GM18861 (cell line): ENCODE measurements around the gene ARID1B.

Experiments
- ATAC-seq: cut with Tn5 transposase; IDR thresholded peaks from one replicate; pipeline ENCODE4 v1.9.1; 2021; ENCODE audit not compliant: unreplicated experiment

Gene ARID1B

GRCh38 chr6:156875062-156875461 is 97.9 kb downstream of the ARID1B start:
- peak; percentile 49 for ATAC-seq

GRCh38 chr6:156876302-156876701 is 99.1 kb downstream of the ARID1B start:
- no peak for ATAC-seq

GRCh38 chr6:156877126-156877863 is 100.1 kb downstream of the ARID1B start:
- ATAC-seq = no peak

- no peak for ATAC-seq
These were observed 101.5 kb downstream of the ARID1B start for GRCh38 chr6:156878681-156879080.

GRCh38 chr6:156879186-156879585 is 102.0 kb downstream of the ARID1B start:
- no peak for ATAC-seq

GRCh38 chr6:156879591-156879990 is 102.4 kb downstream of the ARID1B start:
- ATAC-seq = no peak

- no peak for ATAC-seq
These were observed 103.7 kb downstream of the ARID1B start for GRCh38 chr6:156880913-156881312.

GRCh38 chr6:156881687-156882629 is 104.8 kb downstream of the ARID1B start:
- ATAC-seq = no peak

GRCh38 chr6:156883497-156884252 is 106.5 kb downstream of the ARID1B start:
- ATAC-seq = no peak

GRCh38 chr6:156884306-156884705 is 107.1 kb downstream of the ARID1B start:
- no peak for ATAC-seq

GRCh38 chr6:156885562-156885961 is 108.4 kb downstream of the ARID1B start:
- no peak for ATAC-seq

GRCh38 chr6:156886409-156886808 is 109.2 kb downstream of the ARID1B start:
- peak; percentile 87 for ATAC-seq

GRCh38 chr6:156887623-156888269 is 110.6 kb downstream of the ARID1B start:
- ATAC-seq = no peak

- ATAC-seq = no peak
These were observed 112.3 kb downstream of the ARID1B start for GRCh38 chr6:156889469-156889868.

GRCh38 chr6:156889986-156890385 is 112.8 kb downstream of the ARID1B start:
- ATAC-seq = no peak

GRCh38 chr6:156890627-156891314 is 113.6 kb downstream of the ARID1B start:
- no peak for ATAC-seq

- no peak for ATAC-seq
These were observed 120.8 kb downstream of the ARID1B start for GRCh38 chr6:156897907-156898531.

- ATAC-seq = no peak
These were observed 121.9 kb downstream of the ARID1B start for GRCh38 chr6:156899071-156899470.

GRCh38 chr6:156899532-156900135 is 122.5 kb downstream of the ARID1B start:
- ATAC-seq = no peak
